ENCODE measurements around the gene AUTS2. TPM values are rescaled to one million over a fixed set of nuclear protein-coding genes. Genes with fewer than 3 reads are reported as not detected.

AUTS2 gene
- total RNA-seq, 1 donor from 2014 or later = 94.1 TPM

DNA sequence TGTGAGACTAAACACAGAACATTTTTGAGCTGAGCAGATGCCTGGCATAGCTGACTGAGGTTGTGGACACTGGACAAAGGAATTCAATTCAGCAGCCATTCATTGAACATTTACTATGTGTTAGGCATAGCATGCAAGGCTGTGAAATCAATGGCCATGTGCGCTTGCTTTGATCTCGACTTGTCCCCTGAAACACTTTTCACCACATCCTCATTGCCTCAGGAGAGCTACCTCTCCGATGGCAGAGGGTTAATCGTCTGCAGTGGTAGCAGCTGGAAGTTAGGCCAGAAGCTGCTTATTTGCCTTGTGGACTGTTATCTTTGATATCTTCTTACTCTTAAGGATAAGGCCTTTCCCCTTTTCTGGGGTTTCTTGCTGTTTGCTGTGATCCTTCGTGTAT, 297.8 kb downstream of the AUTS2 start:
- Mint-ChIP-seq H3K4me3 (no peak overlapping the region), H3K27me3 (no peaks in the 10 kb centered on the region), H3K4me1 (ENCODE audit: unreplicated experiment) (peaks cover 31% of the 10 kb centered on the region), H3K9me3 (no peaks in the 10 kb centered on the region), H3K36me3 (no peaks in the 10 kb centered on the region), H3K27ac (no peak overlapping the region)
- TF ChIP-seq, protein P1, sequence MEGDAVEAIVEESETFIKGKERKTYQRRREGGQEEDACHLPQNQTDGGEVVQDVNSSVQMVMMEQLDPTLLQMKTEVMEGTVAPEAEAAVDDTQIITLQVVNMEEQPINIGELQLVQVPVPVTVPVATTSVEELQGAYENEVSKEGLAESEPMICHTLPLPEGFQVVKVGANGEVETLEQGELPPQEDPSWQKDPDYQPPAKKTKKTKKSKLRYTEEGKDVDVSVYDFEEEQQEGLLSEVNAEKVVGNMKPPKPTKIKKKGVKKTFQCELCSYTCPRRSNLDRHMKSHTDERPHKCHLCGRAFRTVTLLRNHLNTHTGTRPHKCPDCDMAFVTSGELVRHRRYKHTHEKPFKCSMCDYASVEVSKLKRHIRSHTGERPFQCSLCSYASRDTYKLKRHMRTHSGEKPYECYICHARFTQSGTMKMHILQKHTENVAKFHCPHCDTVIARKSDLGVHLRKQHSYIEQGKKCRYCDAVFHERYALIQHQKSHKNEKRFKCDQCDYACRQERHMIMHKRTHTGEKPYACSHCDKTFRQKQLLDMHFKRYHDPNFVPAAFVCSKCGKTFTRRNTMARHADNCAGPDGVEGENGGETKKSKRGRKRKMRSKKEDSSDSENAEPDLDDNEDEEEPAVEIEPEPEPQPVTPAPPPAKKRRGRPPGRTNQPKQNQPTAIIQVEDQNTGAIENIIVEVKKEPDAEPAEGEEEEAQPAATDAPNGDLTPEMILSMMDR (conservative IDR thresholded peaks at IDR 0.05) = no peak
- no peak for DNase-seq (ENCODE audit: extremely low spot score, unreplicated experiment)

- no peaks in the 10 kb centered on the region for H3K27me3 Mint-ChIP-seq
- H3K9me3 Mint-ChIP-seq = no peaks in the 10 kb centered on the region
- H3K27ac Mint-ChIP-seq = no peak overlapping the region
- DNase-seq (ENCODE audit: extremely low spot score, unreplicated experiment) = no peak
- H3K4me1 Mint-ChIP-seq (ENCODE audit: unreplicated experiment) = peaks cover 27% of the 10 kb centered on the region
- H3K36me3 Mint-ChIP-seq = no peaks in the 10 kb centered on the region
- no peak overlapping the region for H3K4me3 Mint-ChIP-seq
- TF ChIP-seq, protein P1 (conservative IDR thresholded peaks at IDR 0.05) = no peak
Observed at GRCh38 chr7:69898189-69898588, 299.9 kb downstream of the AUTS2 start.

DNA sequence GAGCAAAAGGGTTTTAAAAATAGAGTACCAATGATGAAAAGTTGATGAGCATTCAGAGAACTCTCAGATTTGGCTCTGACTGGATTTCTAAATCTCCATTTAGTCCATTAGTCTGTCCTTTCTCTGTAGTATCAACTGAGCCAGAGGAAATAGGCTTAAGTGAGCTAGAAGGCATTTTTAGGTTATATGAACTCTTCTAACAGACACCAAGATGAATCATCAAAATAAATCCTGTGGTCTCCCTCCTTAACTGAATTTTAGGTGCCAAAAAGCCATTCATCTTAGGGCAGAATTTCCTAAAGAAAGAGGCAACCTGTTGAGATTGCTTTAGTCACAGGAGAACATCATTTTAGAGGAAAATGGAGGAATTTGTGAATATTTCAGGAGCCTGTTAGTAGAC, 305.1 kb downstream of the AUTS2 start:
- H3K4me3 Mint-ChIP-seq = no peak overlapping the region
- DNase-seq (ENCODE audit: extremely low spot score, unreplicated experiment) = no peak
- H3K36me3 Mint-ChIP-seq = no peaks in the 10 kb centered on the region
- peaks cover 31% of the 10 kb centered on the region for H3K4me1 Mint-ChIP-seq (ENCODE audit: unreplicated experiment)
- no peaks in the 10 kb centered on the region for H3K9me3 Mint-ChIP-seq
- TF ChIP-seq, protein P1 (conservative IDR thresholded peaks at IDR 0.05) = no peak
- H3K27me3 Mint-ChIP-seq = no peaks in the 10 kb centered on the region
- no peak overlapping the region for H3K27ac Mint-ChIP-seq

DNA sequence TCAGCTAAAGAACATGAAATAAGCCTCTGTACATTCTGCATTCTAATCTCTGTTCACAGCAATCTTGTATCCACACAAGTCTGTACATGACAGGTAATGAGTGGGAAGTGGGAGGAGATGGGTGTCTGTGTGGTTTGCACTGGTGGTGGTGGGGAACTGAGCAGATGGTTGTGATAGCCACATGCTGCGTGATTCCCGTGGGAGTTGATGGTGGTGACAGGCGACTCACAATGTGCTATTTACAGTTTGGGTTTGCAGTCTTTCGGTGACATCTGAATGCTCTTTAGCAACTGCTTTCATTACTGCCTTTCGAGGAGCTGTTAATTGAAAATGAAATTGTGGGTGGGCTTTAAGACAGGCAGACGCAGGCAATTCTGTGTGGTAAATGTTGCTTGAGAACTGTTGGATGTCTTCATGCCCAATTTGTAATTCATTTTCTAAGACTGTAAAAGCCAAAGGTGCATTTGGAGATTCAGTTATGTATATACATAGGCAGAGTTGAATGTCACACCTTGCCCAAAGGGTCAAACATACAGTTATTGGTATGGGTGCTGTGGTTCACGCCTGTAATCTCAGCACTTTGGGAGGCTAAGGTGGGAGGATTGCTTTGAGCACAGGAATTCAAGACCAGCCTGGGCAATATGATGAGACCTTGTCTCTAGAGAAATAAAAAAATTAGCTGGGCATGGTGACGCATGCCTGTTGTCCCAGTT, 308.2 kb downstream of the AUTS2 start:
- TF ChIP-seq, protein P1 (conservative IDR thresholded peaks at IDR 0.05) = no peak
- no peaks in the 10 kb centered on the region for H3K9me3 Mint-ChIP-seq
- no peaks in the 10 kb centered on the region for H3K27me3 Mint-ChIP-seq
- no peaks in the 10 kb centered on the region for H3K36me3 Mint-ChIP-seq
- no peak overlapping the region for H3K27ac Mint-ChIP-seq
- peaks cover 26% of the 10 kb centered on the region for H3K4me1 Mint-ChIP-seq (ENCODE audit: unreplicated experiment)
- H3K4me3 Mint-ChIP-seq = no peak overlapping the region
- no peak for DNase-seq (ENCODE audit: extremely low spot score, unreplicated experiment)

GRCh38 chr7:69907720-69908119, 309.4 kb downstream of the AUTS2 start:
- no peaks in the 10 kb centered on the region for H3K9me3 Mint-ChIP-seq

More at GRCh38 chr7:69907720-69908119, 309.4 kb downstream of the AUTS2 start:
- no peaks in the 10 kb centered on the region for H3K27me3 Mint-ChIP-seq
- H3K4me1 Mint-ChIP-seq (ENCODE audit: unreplicated experiment) = peaks cover 30% of the 10 kb centered on the region
- no peak overlapping the region for H3K4me3 Mint-ChIP-seq
- peaks cover 3% of the 10 kb centered on the region for H3K36me3 Mint-ChIP-seq
- TF ChIP-seq, protein P1 (conservative IDR thresholded peaks at IDR 0.05) = no peak
- H3K27ac Mint-ChIP-seq = no peak overlapping the region
- no peak for DNase-seq (ENCODE audit: extremely low spot score, unreplicated experiment)
